ENCODE results near the gene SERPINA3. TPM values are rescaled to one million over a fixed set of nuclear protein-coding genes. Genes with fewer than 3 reads are reported as not detected.

SERPINA3 gene
- total RNA-seq, 1 donor from 2014 or later = 36.4 TPM

DNA sequence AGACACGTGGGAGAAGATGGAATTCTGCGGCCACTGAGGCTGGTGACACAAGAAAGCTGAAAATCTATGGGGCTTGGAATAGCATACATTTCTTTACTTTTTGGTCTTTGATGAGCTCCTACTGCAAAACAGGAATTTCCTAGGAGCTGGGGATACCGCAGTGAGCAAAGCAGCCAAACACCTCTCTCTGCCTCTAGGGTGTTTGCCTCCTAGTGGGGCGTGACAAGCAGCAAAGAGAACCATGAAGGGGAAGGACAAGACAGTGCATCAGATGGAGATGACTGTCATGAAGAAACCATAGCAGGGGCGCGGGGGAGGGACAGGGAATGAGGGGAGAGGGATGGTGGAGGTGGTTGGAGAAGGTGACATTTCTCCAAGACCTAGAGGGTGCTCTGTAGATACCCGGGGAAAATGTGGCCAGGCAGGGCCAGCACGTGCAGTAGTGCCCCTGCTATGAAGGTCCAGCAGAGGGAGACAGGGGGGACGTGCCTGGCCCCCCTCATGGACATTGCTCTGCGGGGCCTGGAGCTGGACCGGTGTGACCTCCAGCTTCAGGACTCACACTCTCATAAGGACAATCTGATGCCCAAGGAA lies 58.6 kb downstream of the SERPINA3 start:
- intact Hi-C loops (cut with DNase I) = no loop called here
- H3K9me3 ChIP-seq = no peaks in the 10 kb centered on the region
- H3K4me3 ChIP-seq = no peak overlapping the region
- H3K36me3 ChIP-seq = no peaks in the 10 kb centered on the region
- peaks cover 6% of the 10 kb centered on the region for H3K27me3 ChIP-seq
- DNase-seq (no peak), ATAC-seq (peak; percentile 21)
- no peaks in the 10 kb centered on the region for H3K4me1 ChIP-seq
- TF ChIP-seq, protein P1, sequence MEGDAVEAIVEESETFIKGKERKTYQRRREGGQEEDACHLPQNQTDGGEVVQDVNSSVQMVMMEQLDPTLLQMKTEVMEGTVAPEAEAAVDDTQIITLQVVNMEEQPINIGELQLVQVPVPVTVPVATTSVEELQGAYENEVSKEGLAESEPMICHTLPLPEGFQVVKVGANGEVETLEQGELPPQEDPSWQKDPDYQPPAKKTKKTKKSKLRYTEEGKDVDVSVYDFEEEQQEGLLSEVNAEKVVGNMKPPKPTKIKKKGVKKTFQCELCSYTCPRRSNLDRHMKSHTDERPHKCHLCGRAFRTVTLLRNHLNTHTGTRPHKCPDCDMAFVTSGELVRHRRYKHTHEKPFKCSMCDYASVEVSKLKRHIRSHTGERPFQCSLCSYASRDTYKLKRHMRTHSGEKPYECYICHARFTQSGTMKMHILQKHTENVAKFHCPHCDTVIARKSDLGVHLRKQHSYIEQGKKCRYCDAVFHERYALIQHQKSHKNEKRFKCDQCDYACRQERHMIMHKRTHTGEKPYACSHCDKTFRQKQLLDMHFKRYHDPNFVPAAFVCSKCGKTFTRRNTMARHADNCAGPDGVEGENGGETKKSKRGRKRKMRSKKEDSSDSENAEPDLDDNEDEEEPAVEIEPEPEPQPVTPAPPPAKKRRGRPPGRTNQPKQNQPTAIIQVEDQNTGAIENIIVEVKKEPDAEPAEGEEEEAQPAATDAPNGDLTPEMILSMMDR (IDR thresholded peaks at IDR 0.05) = no peak
- no peak overlapping the region for H3K27ac ChIP-seq

GRCh38 chr14:94671870-94672444 lies 59.8 kb downstream of the SERPINA3 start:
- peak; percentile 40 for DNase-seq
- intact Hi-C loops (cut with DNase I) = no loop called here
- peaks cover 11% of the 10 kb centered on the region for H3K27me3 ChIP-seq

DNA sequence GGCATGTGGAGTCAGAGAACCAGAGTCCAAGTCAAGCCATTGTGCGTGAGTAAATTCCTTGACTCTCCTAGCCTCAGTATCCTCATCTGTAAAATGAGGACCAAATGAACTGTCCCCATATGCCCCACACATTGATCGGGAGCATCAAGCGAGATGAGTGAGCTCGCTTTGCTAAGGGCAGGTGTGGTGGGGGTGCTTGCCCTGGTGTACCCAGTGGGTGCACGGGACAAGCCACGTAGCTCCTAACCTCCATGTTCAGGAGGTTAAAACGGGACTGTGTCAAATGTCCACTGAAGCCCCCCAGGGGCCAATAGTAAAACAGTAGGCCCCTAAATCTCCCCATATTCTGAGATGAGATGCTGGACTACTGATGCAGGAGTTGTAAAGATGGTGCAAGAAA lies 60.9 kb downstream of the SERPINA3 start:
- Histone ChIP-seq H3K27me3 (peaks cover 18% of the 10 kb centered on the region), H3K4me1 (no peaks in the 10 kb centered on the region), H3K9me3 (no peaks in the 10 kb centered on the region), H3K36me3 (no peaks in the 10 kb centered on the region), H3K27ac (no peak overlapping the region), H3K4me3 (no peak overlapping the region)
- intact Hi-C loops (cut with DNase I) = no loop called here
- DNase-seq (peak; percentile 13), ATAC-seq (no peak)
- TF ChIP-seq, protein P1 (IDR thresholded peaks at IDR 0.05) = no peak

More at GRCh38 chr14:94671870-94672444, 59.8 kb downstream of the SERPINA3 start:
- H3K27ac ChIP-seq = no peak overlapping the region
- no peaks in the 10 kb centered on the region for H3K4me1 ChIP-seq
- no peaks in the 10 kb centered on the region for H3K9me3 ChIP-seq
- no peaks in the 10 kb centered on the region for H3K36me3 ChIP-seq
- TF ChIP-seq, protein P1 (IDR thresholded peaks at IDR 0.05) = no peak
- ATAC-seq = no peak
- H3K4me3 ChIP-seq = no peak overlapping the region

Other genes with a start within 250 kb of the SERPINA3 start
- gene SERPINA2, start 245.7 kb upstream of the SERPINA3 start, total RNA-seq = not detected
- 1,017 TPM for gene SERPINA1, start 223.8 kb upstream of the SERPINA3 start, total RNA-seq
- gene SERPINA11, start 159.6 kb upstream of the SERPINA3 start, total RNA-seq = not detected
- not detected for gene SERPINA9, start 136.2 kb upstream of the SERPINA3 start, total RNA-seq
- not detected for gene SERPINA12, start 102.9 kb upstream of the SERPINA3 start, total RNA-seq
- gene SERPINA4, start 50.9 kb upstream of the SERPINA3 start, total RNA-seq = not detected
- gene SERPINA5, start 31.0 kb upstream of the SERPINA3 start, total RNA-seq = 0.41 TPM
- not detected for gene GSC, start 157.7 kb downstream of the SERPINA3 start, total RNA-seq